ENCODE results near the gene ZNF217. TPM values are rescaled to one million over a fixed set of nuclear protein-coding genes. Genes with fewer than 3 reads are reported as not detected.

ZNF217 gene
- total and polyA plus RNA-seq, 2 of the 8 experiments (the other 6 are each of a cell fraction or from before 2014, with no cell fraction given), result 15.3 to 87.9 TPM

Small RNA genes lying within 50 kb of the gene (small RNA-seq; reads per million reads assigned to genes)
- not detected for gene RF00019 (ENCODE audit: insufficient read depth)

All from H1 (cell line).